GM10847 (cell line): ENCODE data around the gene EEF1A2.
A peak's percentile ranks its signal among the peaks of the same experiment; 100 is the strongest.

Source experiments
- POLR2A ChIP-seq: IDR thresholded peaks from 2 replicates; pipeline ENCODE4 v1.6.1; 2011; ENCODE audit not compliant: insufficient read length; ENCODE audit errors: extremely low read depth

EEF1A2 gene

DNA sequence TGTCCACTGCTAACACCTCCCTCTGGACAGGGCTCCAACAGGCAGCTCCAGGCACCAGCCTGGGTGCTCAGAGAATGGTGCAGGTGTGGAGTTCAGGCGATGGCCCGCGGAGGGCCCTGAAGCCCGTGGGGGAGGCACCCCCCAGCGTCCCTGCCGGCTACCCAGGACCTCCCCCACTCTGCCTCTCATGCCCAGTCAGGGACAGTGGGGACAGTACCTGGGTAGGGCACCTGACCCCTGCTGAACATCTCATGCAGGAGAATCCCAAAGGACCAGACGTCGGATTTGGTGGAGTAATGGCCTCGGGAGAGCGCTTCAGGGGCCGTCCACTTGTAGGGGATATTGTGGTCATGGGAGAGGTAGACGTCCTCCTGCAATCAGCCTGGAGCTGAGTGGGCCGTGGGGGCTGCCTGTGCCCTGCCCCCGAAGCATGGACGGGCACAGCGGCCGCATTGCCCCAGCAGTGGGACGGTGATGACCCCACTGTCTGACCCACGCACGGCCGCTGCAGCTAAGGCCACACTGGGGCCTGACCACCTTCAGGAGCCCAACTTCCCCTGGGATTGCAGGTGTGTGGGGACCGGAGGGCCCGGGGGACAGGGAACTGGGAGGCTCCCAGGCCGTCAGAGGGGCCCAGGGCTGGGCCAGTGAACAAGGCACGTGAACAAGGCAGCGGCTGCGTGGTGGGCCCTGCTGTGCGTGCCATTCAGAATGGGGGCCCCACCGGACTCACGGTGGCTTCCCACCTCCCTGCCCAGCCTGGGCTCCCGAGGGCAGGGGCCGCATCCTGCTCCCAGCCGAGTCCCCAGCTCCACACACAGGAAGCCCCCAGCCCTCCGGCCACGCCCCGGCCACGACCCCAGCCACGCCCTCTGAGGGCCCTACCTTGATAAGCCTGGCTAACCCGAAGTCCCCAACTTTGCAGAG, 31.2 kb upstream of the EEF1A2 start:
- no peak for TF ChIP-seq POLR2A

DNA sequence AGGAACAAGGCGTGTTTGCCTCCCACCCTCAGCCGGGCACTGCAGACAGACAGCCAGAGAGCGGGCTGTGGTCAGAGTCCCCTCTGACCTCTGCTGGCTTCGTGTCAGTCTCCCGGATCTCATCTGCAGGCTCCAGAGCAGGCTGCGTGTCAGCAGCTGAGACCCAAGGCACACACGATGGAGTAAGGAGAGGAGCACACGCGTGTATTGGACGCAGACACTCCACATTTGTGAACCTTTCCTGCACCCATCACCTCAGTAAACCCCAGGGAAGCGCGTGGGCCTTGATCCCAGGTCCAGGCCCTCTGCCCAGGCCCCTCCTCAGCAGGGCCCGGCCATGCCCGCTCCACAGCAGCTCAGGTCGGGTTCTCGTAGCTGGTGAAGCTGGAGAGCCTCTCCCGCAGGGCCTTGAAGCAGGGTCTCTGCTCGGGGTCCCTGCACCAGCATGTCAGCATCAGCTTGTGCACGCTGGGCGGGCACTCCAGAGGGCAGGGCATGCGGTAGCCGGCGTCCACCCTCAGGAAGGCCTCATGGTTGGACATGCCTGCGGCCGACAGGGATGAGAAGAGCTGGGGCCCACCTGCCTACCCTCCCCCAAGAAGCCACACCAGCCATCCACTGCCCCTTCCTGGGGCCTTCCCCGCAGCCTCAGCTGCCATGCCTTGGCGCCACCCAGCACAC, 30.4 kb upstream of the EEF1A2 start:
- no peak for TF ChIP-seq POLR2A

DNA sequence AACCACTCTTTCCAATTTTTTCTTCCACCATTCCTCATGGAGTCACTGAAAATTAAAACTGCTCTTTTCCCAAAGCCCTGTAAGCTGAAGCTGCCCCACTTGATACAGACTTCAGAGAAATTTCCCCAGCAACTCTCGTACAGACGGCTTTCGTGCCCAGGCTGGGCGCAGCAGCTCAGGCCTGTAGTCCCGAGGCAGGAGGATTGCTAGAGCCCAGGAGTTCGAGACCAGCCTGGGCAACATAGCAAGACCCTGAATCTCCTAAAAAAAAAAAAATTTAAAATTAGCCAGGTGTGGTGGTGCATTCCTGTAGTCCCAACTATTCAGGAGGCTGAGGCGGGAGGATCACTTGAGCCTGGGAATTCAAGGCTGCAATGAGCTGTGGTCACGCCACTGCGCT, 28.3 kb upstream of the EEF1A2 start:
- no peak for TF ChIP-seq POLR2A

- TF ChIP-seq POLR2A = no peak
Measured at GRCh38 chr20:63525971-63526370, 27.1 kb upstream of the EEF1A2 start.

GRCh38 chr20:63525185-63525584, 26.3 kb upstream of the EEF1A2 start:
- no peak for TF ChIP-seq POLR2A

DNA sequence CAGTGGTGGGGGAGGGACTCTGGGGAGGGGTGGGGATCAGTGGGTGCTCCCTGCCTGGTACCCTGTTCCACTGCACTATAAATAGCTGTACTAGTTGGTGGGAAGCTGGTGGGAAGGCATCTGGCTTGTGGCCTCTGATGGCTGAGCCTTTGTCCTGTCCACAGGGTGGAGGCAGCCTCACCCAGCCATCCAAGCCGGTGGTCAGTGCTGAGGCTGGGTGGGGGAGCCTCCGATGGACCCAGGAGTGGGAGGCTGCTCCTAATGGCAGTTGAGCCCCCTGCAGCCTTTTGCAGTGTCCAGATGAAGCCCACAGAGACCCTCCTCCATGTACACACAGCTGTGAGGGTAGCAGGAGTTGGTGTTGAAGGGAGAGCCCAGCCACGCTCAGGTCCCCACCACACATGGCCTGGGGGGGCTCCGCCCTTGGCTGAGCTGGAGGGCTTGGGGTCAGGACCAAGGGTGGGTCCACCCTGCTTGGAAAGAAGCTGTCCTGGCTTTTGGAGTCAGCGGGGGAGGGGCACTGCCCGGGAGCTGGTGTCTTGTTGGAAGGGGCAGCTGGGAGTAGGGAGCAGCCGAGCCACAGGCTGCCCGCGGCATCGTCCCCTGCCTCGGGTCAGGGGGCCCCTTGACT, 24.2 kb upstream of the EEF1A2 start:
- TF ChIP-seq POLR2A = no peak

- TF ChIP-seq POLR2A = no peak
Measured at GRCh38 chr20:63522091-63522868, 23.4 kb upstream of the EEF1A2 start.

GRCh38 chr20:63521602-63522001, 22.7 kb upstream of the EEF1A2 start:
- TF ChIP-seq POLR2A = no peak

- no peak for TF ChIP-seq POLR2A
Measured at GRCh38 chr20:63520934-63521601, 22.2 kb upstream of the EEF1A2 start.

- TF ChIP-seq POLR2A = peak; percentile 95
Measured at GRCh38 chr20:63520504-63520933, 21.6 kb upstream of the EEF1A2 start, which contains the start of gene PPDPF. TSS of gene PPDPF (plus strand) at chr20:63520765. CDS start at chr20:63521309, 544 bp downstream.

DNA sequence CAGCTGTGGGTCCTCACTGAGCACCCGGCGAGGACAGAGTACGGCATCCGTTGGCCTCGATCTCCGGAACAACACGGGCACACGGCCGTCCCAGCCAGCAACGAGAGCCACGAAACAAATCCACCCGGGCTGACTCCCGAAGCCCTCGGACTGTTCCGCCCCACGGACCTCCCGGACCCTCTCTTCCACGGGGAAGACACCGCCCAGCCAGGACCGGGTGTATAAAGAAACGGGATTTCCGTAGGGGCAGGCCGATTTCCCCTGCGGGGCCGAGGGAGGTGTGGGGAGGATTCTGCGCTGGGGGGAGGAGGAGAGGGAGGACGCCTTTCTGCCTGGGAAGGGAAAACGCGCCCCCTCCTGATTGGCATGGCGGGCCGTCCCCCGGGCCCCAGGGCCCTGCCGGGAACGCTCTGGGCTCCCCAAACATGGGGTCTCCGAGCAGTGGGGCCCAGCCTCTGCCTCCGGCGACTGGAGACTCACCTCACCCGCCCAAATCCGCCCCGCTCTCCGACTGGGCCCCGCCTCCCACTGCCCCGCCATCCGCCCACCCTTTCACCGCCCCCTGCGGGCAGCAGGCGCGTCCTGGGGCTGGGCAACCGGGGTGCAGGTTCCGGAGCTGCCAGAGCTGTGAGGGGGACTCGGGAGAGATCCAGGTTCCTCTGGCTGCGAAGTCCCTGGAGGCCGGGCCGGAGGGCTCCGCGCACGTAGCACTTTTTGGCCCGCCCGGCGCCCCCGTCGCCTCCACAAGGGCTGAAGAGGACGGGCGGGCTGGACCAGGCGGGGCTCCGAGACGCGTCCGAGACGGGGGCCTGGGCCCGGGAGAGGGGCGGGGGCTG, 21.0 kb upstream of the EEF1A2 start:
- no peak for TF ChIP-seq POLR2A

GRCh38 chr20:63518946-63519667, 20.2 kb upstream of the EEF1A2 start:
- no peak for TF ChIP-seq POLR2A

- no peak for TF ChIP-seq POLR2A
Measured at GRCh38 chr20:63518351-63518861, 19.5 kb upstream of the EEF1A2 start.
